IMR-90 (cell line): ENCODE results near the gene GARS1. TPM values are rescaled to one million over a fixed set of nuclear protein-coding genes. Genes with fewer than 3 reads are reported as not detected.
A peak's percentile ranks its signal among the peaks of the same experiment; 100 is the strongest.

Source experiments
- ATAC-seq: fragments of 200-7000 bp; cut with Tn5 transposase; 2 replicates; pipeline ENCODE4 v1.9.1; 2020; ENCODE audit warnings: low read depth, mild to moderate bottlenecking, moderate library complexity
- BruUV-seq: library from RNA; stranded (reverse); fragments of 400-500 nt; replicated peaks from 2 replicates; lab custom pipeline; 2021; lab: Mats Ljungman, UMichigan
- CTCF ChIA-PET: fragments of 300-600 bp; formaldehyde crosslinking; extraction: SDS; loops from one replicate; lab custom pipeline; 2021; ENCODE audit warnings: antibody characterized with exemption; lab: Yijun Ruan, JAX
- POLR2A ChIA-PET: fragments of 300-600 bp; sonication (Branson Sonifier 250); formaldehyde crosslinking; loops from one replicate; lab custom pipeline; 2022; ENCODE audit warnings: antibody characterized with exemption; ENCODE audit not compliant: unreplicated experiment; lab: Charles Lee
- DNase-seq: peaks from one replicate; pipeline ENCODE4 v3.0.0; 2013
- H2AFZ ChIP-seq: replicated peaks from 2 replicates; pipeline ENCODE3; 2013; ENCODE audit warnings: low read length, mild to moderate bottlenecking; ENCODE audit not compliant: poor library complexity
- H2AK5ac ChIP-seq: 2 replicates; pipeline ENCODE4 v1.6.1; 2013; ENCODE audit warnings: low read depth, low read length, inconsistent platforms
- H2AK9ac ChIP-seq: replicated peaks from 2 replicates; pipeline ENCODE3; 2013; ENCODE audit warnings: mild to moderate bottlenecking, low read depth, low read length, moderate library complexity; ENCODE audit not compliant: poor library complexity
- H2BK120ac ChIP-seq: 2 replicates; pipeline ENCODE4 v1.6.1; 2013; ENCODE audit warnings: low read depth, low read length, inconsistent platforms
- H2BK15ac ChIP-seq: 3 replicates; pipeline ENCODE4 v1.6.1; 2013; ENCODE audit warnings: low read depth, low read length, inconsistent platforms
- H2BK20ac ChIP-seq: 2 replicates; pipeline ENCODE4 v1.6.1; 2013; ENCODE audit warnings: low read depth, mild to moderate bottlenecking, inconsistent platforms, low read length, moderate library complexity
- H2BK5ac ChIP-seq: 2 replicates; pipeline ENCODE4 v1.6.1; 2013; ENCODE audit warnings: mild to moderate bottlenecking, low read depth, low read length, inconsistent platforms; ENCODE audit not compliant: poor library complexity, severe bottlenecking
- H3K14ac ChIP-seq: replicated peaks from 2 replicates; pipeline ENCODE4 v1.6.1; 2013; ENCODE audit warnings: low read depth, low read length, inconsistent platforms
- H3K18ac ChIP-seq: 2 replicates; pipeline ENCODE4 v1.6.1; 2013; ENCODE audit warnings: low read depth, low read length, control low read depth
- H3K23ac ChIP-seq: 2 replicates; pipeline ENCODE4 v1.6.1; 2013; ENCODE audit warnings: low read depth, low read length, inconsistent platforms
- H3K27ac ChIP-seq: 2 replicates; pipeline ENCODE4 v1.5.1; 2013; ENCODE audit warnings: mild to moderate bottlenecking, control low read depth, low read length; ENCODE audit not compliant: insufficient read depth
- H3K27me3 ChIP-seq: 2 replicates; pipeline ENCODE4 v1.6.1; 2013; ENCODE audit warnings: low read length; ENCODE audit not compliant: control insufficient read depth, insufficient read depth
- H3K36me3 ChIP-seq: 2 replicates; pipeline ENCODE4 v1.6.1; 2013; ENCODE audit warnings: low read length, mixed read lengths; ENCODE audit not compliant: control insufficient read depth, insufficient read depth
- H3K4ac ChIP-seq: 2 replicates; pipeline ENCODE4 v1.6.1; 2013; ENCODE audit warnings: low read depth, low read length, inconsistent platforms
- H3K4me1 ChIP-seq: 2 replicates; pipeline ENCODE4 v1.6.1; 2013; ENCODE audit warnings: low read length, mixed read lengths; ENCODE audit not compliant: control insufficient read depth, insufficient read depth
- H3K4me2 ChIP-seq: 2 replicates; pipeline ENCODE4 v1.6.1; 2013; ENCODE audit warnings: low read depth, mild to moderate bottlenecking, control low read depth, low read length, moderate library complexity
- H3K4me3 ChIP-seq: 2 replicates; pipeline ENCODE4 v1.5.1; 2013; ENCODE audit warnings: low read depth, mild to moderate bottlenecking, control low read depth, low read length, moderate library complexity; ENCODE audit not compliant: insufficient read depth
- H3K56ac ChIP-seq: 2 replicates; pipeline ENCODE4 v1.6.1; 2013; ENCODE audit warnings: low read length, inconsistent platforms; ENCODE audit not compliant: insufficient read depth; ENCODE audit errors: extremely low read depth
- H3K79me1 ChIP-seq, 2 experiments: 2 replicates each; pipeline ENCODE4 v1.6.1; 2013; ENCODE audit warnings: low read length in 2 of 2, inconsistent platforms in 1 of 2, low read depth in 1 of 2
- H3K9ac ChIP-seq: 2 replicates; pipeline ENCODE4 v1.6.1; 2013; ENCODE audit warnings: low read depth, low read length, control low read depth
- H3K9me1 ChIP-seq: 2 replicates; pipeline ENCODE4 v1.6.1; 2013; ENCODE audit warnings: low read length, inconsistent platforms; ENCODE audit not compliant: insufficient read depth
- H3K9me3 ChIP-seq: 2 replicates; pipeline ENCODE4 v1.6.1; 2013; ENCODE audit warnings: low read length; ENCODE audit not compliant: control insufficient read depth, insufficient read depth
- H4K20me1 ChIP-seq: 2 replicates; pipeline ENCODE4 v1.6.1; 2013; ENCODE audit warnings: low read length, inconsistent platforms; ENCODE audit not compliant: insufficient read depth
- H4K5ac ChIP-seq: 2 replicates; pipeline ENCODE4 v1.6.1; 2013; ENCODE audit warnings: mild to moderate bottlenecking, low read depth, low read length, control low read depth
- H4K8ac ChIP-seq, 2 experiments: 2 replicates each; pipeline ENCODE4 v1.6.1; 2013; ENCODE audit warnings: low read depth in 2 of 2, low read length in 2 of 2, control low read depth in 1 of 2, inconsistent platforms in 1 of 2
- H4K91ac ChIP-seq: 2 replicates; pipeline ENCODE4 v1.6.1; 2013; ENCODE audit warnings: low read depth, low read length, inconsistent platforms; ENCODE audit not compliant: insufficient read depth
- BHLHE40 ChIP-seq: fragments of 150-350 bp; IDR thresholded peaks from 2 replicates; pipeline ENCODE4 v1.6.1; 2016; ENCODE audit warnings: mild to moderate bottlenecking, low read depth, low read length
- CTCF ChIP-seq: conservative IDR thresholded peaks from 2 replicates; pipeline ENCODE4 v1.5.1; 2012; ENCODE audit warnings: mild to moderate bottlenecking, low read depth, low read length, improper control_type of control experiment
- ELK1 ChIP-seq: fragments of 150-350 bp; IDR thresholded peaks from 2 replicates; pipeline ENCODE4 v1.6.1; 2016; ENCODE audit warnings: low read depth, mild to moderate bottlenecking, low read length, moderate library complexity, borderline replicate concordance
- FOS ChIP-seq: fragments of 150-350 bp; IDR thresholded peaks from 2 replicates; pipeline ENCODE4 v1.6.1; 2016; ENCODE audit warnings: low read depth, low read length
- MAFK ChIP-seq: IDR thresholded peaks from 2 replicates; pipeline ENCODE4 v1.6.1; 2012; ENCODE audit warnings: low read depth, low read length, improper control_type of control experiment
- MAZ ChIP-seq: IDR thresholded peaks from 2 replicates; pipeline ENCODE4 v1.6.1; 2012; ENCODE audit warnings: low read depth, mild to moderate bottlenecking, low read length, improper control_type of control experiment, moderate library complexity, borderline replicate concordance
- MXI1 ChIP-seq: IDR thresholded peaks from 2 replicates; pipeline ENCODE4 v1.6.1; 2012; ENCODE audit warnings: low read depth, mild to moderate bottlenecking, low read length, moderate library complexity, borderline replicate concordance
- NFE2L2 ChIP-seq: fragments of 150-350 bp; IDR thresholded peaks from 2 replicates; pipeline ENCODE4 v1.6.1; 2016; ENCODE audit warnings: low read depth, mild to moderate bottlenecking, low read length
- POLR2A ChIP-seq: IDR thresholded peaks from 2 replicates; pipeline ENCODE4 v1.6.1; 2012; ENCODE audit warnings: mild to moderate bottlenecking, low read depth, low read length
- RAD21 ChIP-seq: IDR thresholded peaks from 2 replicates; pipeline ENCODE4 v1.6.1; 2012; ENCODE audit warnings: low read length, improper control_type of control experiment
- USF2 ChIP-seq: fragments of 150-350 bp; IDR thresholded peaks from 2 replicates; pipeline ENCODE4 v1.6.1; 2017; ENCODE audit warnings: mild to moderate bottlenecking, antibody characterized with exemption, low read length, low read depth
- WGBS, 2 experiments: methylation state at CpG; one replicate each; pipeline versions ENCODE4 v1.1.5 to v1.1.7; 2013; ENCODE audit warnings: missing lambda C conversion rate in 2 of 2; ENCODE audit not compliant: insufficient read length in 1 of 2; ENCODE audit errors: extremely low coverage in 2 of 2; 5-methylcytosine and 5-hydroxymethylcytosine counted together
- dilution Hi-C: fragments of 300-500 bp; cut with HindIII; formaldehyde crosslinking; loops from one replicate; pipeline ENCODE4 v1.14.3; 2018; ENCODE audit warnings: low sequenced_read_pairs; ENCODE audit not compliant: unreplicated experiment
- in situ Hi-C: fragments of 300-500 bp; cut with MboI; formaldehyde crosslinking; loops from 3 replicates; pipeline ENCODE4 v1.14.3; 2019; ENCODE audit warnings: low sequenced_read_pairs, inconsistent platforms, mixed read lengths
- intact Hi-C: fragments of 100-400 bp; cut with micrococcal nuclease; formaldehyde crosslinking; loops from 2 replicates; pipeline ENCODE4 v1.10.0; 2022
- polyA plus RNA-seq, 3 experiments: library from polyadenylated mRNA; depleted of rRNA; stranded (reverse); fragments of >200 nt; gene quantifications; 2 replicates each; pipeline ENCODE4 v1.2.3, GENCODE V29; 2012; ENCODE audit warnings: low replicate concordance in 1 of 3
- total RNA-seq: library from RNA; depleted of rRNA; stranded (reverse); fragments of >200 nt; gene quantifications from 2 replicates; pipeline ENCODE4 v1.2.3, GENCODE V29; 2012

Gene GARS1
- total and polyA plus RNA-seq, 2 of the 4 experiments (the other 2 are of a cell fraction) = 105 to 551 TPM

- TF ChIP-seq ELK1 = no peak
- TF ChIP-seq BHLHE40 = no peak
- TF ChIP-seq MAZ = no peak
- TF ChIP-seq NFE2L2 = no peak
- no peak for TF ChIP-seq FOS
- no peak for TF ChIP-seq POLR2A
- no peak for TF ChIP-seq USF2
- TF ChIP-seq CTCF = no peak
- TF ChIP-seq MAFK = no peak
- no peak for TF ChIP-seq MXI1
- TF ChIP-seq RAD21 = no peak
- Histone ChIP-seq H4K20me1 (peaks cover 68% of the 10 kb centered on the region; the same call in 1 of the 2 replicates), H3K4me3 (no peak overlapping the region), H4K5ac (no peak overlapping the region), H4K8ac (no peak overlapping the region), H4K91ac (no peak overlapping the region), H2BK120ac (no peak overlapping the region), H2AFZ (no peak overlapping the region), H3K18ac (no peak overlapping the region), H3K23ac (no peak overlapping the region), H3K9ac (no peak overlapping the region), H2BK5ac (no peak overlapping the region), H3K36me3 (peaks cover 63% of the 10 kb centered on the region), H3K4ac (no peak overlapping the region), H3K9me3 (no peaks in the 10 kb centered on the region), H3K4me2 (no peak overlapping the region), H2BK15ac (no peak overlapping the region), H2AK9ac (no peak overlapping the region), H3K27me3 (no peaks in the 10 kb centered on the region), H3K9me1 (peaks cover 4% of the 10 kb centered on the region; the same call in 1 of the 2 replicates), H2BK20ac (no peak overlapping the region), H3K56ac (no peak overlapping the region), H3K27ac (no peak overlapping the region), H3K4me1 (peaks cover 2% of the 10 kb centered on the region; the same call in 1 of the 2 replicates), H3K79me1 (peaks cover 37 to 54% of the 10 kb centered on the region in 2 experiments), H2AK5ac (no peak overlapping the region), H3K14ac (no peak overlapping the region)
- intact Hi-C loops = no loop called here
- WGBS, 2 experiments = 100% methylated on average over 1 of the region's 4 CpGs; no CpG with 5 or more reads in 1 of the 2 experiments
- in situ Hi-C loops = no loop called here
- BruUV-seq = no TSS peak
- dilution Hi-C loops = no loop called here
- ATAC-seq (no peak; the same call in none of the 2 replicates), DNase-seq (peak; percentile 29)
- ChIA-PET CTCF (no interaction called here), POLR2A (no interaction called here)
Measured at GRCh38 chr7:30616318-30616717, 21.6 kb downstream of the GARS1 start.
